ENCODE measurements around the gene SCUBE1. TPM values are rescaled to one million over a fixed set of nuclear protein-coding genes. Genes with fewer than 3 reads are reported as not detected.

The SCUBE1 gene
- total RNA-seq, 2 experiments from 2014 or later: not detected

- intact Hi-C loops (cut with micrococcal nuclease; ENCODE audit: unreplicated experiment): no loop called here
- no peaks in the 10 kb centered on the region for H3K4me1 ChIP-seq (ENCODE audit: insufficient read depth, low read length, poor library complexity, severe bottlenecking)
- TF ChIP-seq CTCF (conservative IDR thresholded peaks at IDR 0.05; ENCODE audit: low read length) (no peak), EZH2phosphoT487 (IDR thresholded peaks at IDR 0.05; ENCODE audit: borderline replicate concordance, low read depth, low read length) (no peak)
- ChIA-PET CTCF (ENCODE audit: unreplicated experiment) (no interaction called here), POLR2A (no interaction called here)
- no peaks in the 10 kb centered on the region for H3K9me3 ChIP-seq (ENCODE audit: low read length)
- no peak for DNase-seq (ENCODE audit: low spot score)
- H2AFZ ChIP-seq (ENCODE audit: low read length): no peak overlapping the region
- no peak overlapping the region for H3K27ac ChIP-seq (ENCODE audit: low read depth, low read length, poor library complexity, severe bottlenecking)
- no peaks in the 10 kb centered on the region for H3K36me3 ChIP-seq (ENCODE audit: insufficient read depth, low read length)
- H3K79me2 ChIP-seq (ENCODE audit: insufficient read depth, low read depth, low read length): no peaks in the 10 kb centered on the region
- H4K20me1 ChIP-seq (ENCODE audit: insufficient read depth, low read length): no peaks in the 10 kb centered on the region
- H3K4me2 ChIP-seq (ENCODE audit: low read length): no peak overlapping the region
- no peak overlapping the region for H3K4me3 ChIP-seq (ENCODE audit: low read depth, low read length, poor library complexity, severe bottlenecking)
- no peaks in the 10 kb centered on the region for H3K9me2 ChIP-seq (ENCODE audit: insufficient read depth, low read length)
- BruUV-seq (replicated peaks): no TSS peak
Observed at GRCh38 chr22:43326331-43327156, 16.6 kb downstream of the SCUBE1 start.

GRCh38 chr22:43325176-43325575 is 18.0 kb downstream of the SCUBE1 start:
- intact Hi-C loops (cut with micrococcal nuclease; ENCODE audit: unreplicated experiment): no loop called here
- Histone ChIP-seq H3K4me1 (ENCODE audit: insufficient read depth, low read length, poor library complexity, severe bottlenecking) (no peaks in the 10 kb centered on the region), H3K4me3 (ENCODE audit: low read depth, low read length, poor library complexity, severe bottlenecking) (no peak overlapping the region), H3K36me3 (ENCODE audit: insufficient read depth, low read length) (no peaks in the 10 kb centered on the region), H2AFZ (ENCODE audit: low read length) (no peak overlapping the region), H3K9me2 (ENCODE audit: insufficient read depth, low read length) (no peaks in the 10 kb centered on the region), H3K4me2 (ENCODE audit: low read length) (no peak overlapping the region), H3K9me3 (ENCODE audit: low read length) (no peaks in the 10 kb centered on the region), H3K79me2 (ENCODE audit: insufficient read depth, low read depth, low read length) (no peaks in the 10 kb centered on the region), H3K27ac (ENCODE audit: low read depth, low read length, poor library complexity, severe bottlenecking) (no peak overlapping the region), H4K20me1 (ENCODE audit: insufficient read depth, low read length) (no peaks in the 10 kb centered on the region)
- TF ChIP-seq EZH2phosphoT487 (IDR thresholded peaks at IDR 0.05; ENCODE audit: borderline replicate concordance, low read depth, low read length): no peak
- TF ChIP-seq CTCF (conservative IDR thresholded peaks at IDR 0.05; ENCODE audit: low read length): no peak
- no TSS peak for BruUV-seq (replicated peaks)
- no peak for DNase-seq (ENCODE audit: low spot score)
- CTCF ChIA-PET (ENCODE audit: unreplicated experiment): no interaction called here
- POLR2A ChIA-PET: no interaction called here
